ACHN (cell line): Measurements from ENCODE around the gene MYL4.
A peak's percentile ranks its signal among the peaks of the same experiment; 100 is the strongest.
"Not testable (repeated sequence)": the region's sequence is repeated elsewhere in the genome, so short reads cannot be mapped to it uniquely, and the experiment has no call there.

Experiments
- DNase-seq: peaks from one replicate; pipeline ENCODE4 v3.0.0-alpha.2; 2015
- in situ Hi-C: cut with HindIII; loops from 2 replicates; pipeline ENCODE4 v1.10.0; 2017; ENCODE audit warnings: low sequenced_read_pairs, low pct_ligation_motif_present, low pct_unique_long_range_greater_than_20kb

MYL4 gene

DNA sequence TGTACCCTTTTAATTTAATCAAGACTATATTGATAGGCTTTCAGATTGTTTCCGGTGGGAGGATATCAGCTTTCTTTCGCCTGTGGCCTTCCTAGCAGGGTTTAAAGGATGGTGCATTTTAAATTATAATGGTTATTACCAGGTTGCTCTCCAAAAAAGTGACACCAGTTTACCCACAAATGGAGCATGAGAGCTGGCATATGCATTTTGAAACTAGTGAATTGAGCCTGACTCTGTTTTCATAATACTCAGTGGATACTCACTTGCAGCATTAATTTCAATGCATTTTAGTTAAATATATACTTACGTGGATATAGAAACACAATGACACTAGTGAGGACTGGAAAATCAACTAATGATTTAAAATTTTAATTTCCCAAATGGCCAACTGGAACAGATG is 5.8 kb downstream of the MYL4 start:
- in situ Hi-C loops: no loop called here
- DNase-seq: no peak

DNA sequence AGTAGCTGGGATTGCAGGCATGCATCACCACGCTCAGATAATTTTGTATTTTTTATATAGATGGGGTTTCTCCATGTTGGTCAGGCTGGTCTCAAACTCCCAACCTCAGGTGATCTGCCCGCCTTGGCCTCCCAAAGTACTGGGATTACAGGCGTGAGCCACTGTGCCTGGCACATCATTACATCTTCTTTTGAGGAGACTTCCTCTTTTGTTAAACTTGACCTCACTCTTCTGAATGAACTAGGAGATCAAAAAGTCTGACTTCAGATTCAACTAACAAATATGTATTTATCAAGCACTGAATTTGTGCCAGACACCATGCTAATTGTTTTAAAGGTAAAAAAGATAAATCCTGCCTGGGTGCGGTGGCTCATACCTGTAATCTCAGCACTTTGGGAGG is 7.7 kb downstream of the MYL4 start:
- DNase-seq, in situ Hi-C loops: not testable (repeated sequence)

DNA sequence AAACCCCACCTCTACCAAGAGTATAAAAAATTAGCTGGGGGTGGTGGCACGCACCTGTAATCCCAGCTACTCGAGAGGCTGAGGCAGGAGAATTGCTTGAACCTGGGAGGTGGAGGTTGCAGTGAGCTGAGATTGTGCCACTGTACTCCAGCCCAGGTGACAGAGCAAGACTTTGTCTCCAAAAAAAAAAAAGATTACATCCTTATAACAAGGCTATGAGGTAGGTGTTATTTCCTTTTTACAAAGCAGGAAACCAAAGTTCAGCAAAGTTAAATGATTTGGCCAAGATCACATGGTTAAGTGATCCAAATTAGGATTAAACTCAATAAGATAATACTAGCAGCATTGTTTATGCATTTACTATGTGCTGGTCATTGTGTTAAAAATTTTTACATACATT is 8.1 kb downstream of the MYL4 start:
- DNase-seq, in situ Hi-C loops: not testable (repeated sequence)

DNA sequence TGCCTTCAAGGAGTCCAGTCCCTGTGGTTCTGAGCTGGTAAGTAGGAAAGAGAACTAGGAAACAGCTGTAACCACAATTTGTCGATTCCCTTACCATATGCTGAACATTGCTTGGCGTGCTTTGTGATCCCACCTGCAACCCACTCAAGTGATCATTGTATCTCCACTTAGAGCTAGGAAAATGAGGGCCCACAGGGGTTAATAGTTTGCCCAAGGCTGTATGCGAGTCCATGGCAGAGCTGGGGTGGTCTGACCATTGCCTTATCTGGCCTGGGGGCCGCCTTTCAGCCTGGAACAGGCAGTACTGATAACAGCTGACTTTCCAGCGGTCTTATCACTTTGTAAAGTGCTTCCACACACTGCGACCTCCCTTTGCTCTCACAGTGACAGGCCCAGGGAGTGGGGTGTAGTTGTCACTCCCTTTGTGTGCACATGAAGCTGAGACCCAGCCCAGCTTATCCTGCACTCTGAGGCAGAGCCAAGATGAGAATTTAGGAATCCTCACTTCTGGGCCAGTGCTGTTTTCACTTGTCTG is 9.8 kb downstream of the MYL4 start:
- in situ Hi-C loops: no loop called here
- DNase-seq: no peak

DNA sequence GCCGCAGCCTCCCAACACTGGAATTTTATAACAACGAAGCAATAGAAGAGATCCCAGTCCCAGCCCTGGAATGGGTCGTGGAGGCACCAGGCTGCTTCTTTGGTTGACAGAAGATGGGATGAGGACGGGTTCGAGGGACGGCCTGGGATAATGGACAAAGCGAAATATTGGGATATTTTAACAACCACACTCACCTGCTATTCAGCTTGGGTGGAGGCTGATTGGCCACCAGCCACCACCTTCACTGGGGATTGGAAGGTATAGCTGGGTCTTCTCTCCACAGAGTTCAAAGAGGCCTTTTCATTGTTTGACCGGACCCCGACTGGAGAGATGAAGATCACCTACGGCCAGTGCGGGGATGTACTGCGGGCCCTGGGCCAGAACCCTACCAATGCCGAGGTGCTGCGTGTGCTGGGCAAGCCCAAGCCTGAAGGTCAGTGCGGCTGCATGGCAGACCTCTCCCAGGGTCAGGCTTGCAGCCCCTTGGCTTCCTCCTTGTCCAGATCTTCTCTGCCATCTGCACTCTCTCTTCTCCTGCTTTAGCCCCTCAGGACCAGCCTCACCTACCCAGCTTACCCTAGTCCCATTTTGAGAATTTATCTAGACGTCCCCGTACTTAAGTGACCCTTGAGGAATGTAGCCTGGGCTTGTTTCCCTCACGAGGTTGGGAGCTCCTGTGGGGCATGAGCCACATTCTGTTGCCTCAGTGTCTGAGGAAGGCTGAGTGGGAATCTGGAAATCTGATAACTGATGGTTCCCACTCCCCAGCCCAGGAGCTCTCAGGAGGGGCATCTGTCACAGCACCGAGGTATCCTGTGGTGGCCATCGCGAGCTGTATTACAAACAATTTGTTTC is 10.7 kb downstream of the MYL4 start:
- DNase-seq: no peak
- in situ Hi-C loops: no loop called here

DNA sequence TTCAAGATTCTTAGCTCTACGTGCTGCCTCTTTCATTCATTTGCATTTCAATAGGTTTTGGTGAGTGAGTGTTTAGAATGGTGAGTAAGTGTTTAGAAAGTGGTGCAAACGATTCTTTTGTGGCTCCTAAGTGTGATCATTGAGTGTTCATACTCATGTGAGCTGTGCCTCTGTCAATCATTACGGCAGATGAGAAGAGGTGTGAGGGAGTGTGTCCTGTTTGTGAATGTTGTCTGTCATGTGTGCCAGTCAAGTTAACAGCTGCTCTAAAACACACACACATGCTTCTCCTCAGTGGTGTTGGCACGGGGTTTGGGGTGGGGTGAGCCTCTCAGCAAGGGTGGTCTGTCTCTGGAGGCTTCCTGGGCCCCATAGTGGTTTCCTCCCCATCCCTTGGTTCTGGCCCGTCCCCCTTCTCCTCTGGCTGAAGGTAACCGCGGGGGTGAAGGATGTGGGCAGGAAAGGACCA is 11.4 kb downstream of the MYL4 start:
- DNase-seq: no peak
- in situ Hi-C loops: no loop called here

DNA sequence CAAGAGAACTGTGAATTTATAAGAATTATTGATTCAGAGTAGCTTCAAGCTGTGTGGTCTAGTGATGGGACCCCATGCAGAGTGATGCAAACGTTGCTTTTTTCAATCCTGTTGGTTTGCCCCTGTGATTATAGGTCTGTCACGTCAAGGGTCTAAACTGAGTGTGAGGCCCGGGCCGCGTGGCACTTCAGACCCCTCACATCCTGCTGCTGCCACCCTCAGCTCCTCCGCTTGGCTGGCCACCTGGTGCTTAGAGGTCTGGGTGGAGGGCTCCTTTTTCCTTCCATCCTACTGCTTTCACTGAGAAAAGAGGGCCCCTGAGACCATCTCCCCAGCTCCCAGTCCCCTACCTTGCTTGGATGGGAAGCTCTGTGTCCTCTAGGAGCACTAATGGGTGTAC is 12.0 kb downstream of the MYL4 start:
- in situ Hi-C loops: no loop called here
- DNase-seq: no peak

DNA sequence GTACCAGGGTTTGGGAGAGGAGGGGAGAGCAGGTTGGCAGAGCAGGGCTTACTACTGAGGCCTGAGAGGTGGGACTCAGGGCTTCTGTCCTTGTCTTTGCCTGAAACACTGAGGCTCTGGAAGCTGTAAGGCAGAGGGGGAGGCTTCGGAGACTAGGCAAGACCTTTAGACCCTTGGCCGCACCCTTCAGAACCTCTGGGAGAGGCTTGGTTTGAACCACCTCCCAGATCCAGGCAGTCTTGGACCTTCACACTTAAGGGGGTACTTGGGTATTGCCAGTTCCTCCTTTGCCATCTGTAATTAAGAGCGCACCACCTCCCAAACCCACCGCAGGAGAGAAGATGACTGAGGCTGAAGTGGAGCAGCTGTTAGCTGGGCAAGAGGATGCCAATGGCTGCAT is 12.9 kb downstream of the MYL4 start:
- in situ Hi-C loops: no loop called here
- DNase-seq: no peak

DNA sequence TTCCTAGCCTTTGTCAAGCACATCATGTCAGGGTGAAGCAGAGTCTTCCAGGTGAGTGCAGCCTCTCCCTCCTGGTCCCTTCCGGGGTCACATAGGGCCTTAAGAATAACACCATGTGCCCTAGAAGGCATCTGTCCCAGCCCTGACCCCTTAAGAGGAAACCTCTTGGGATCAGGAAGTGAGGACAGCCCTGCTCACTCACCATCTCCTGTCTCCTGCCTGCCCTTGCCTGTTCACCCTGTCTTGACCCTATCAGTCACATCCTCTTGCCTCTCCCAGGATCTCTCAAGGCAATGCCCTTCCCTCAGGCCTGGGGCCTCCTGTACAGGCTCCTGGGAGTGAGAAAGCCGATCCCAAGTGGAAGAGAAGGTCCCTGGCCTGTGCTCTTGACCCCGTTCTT is 13.9 kb downstream of the MYL4 start:
- DNase-seq: no peak

DNA sequence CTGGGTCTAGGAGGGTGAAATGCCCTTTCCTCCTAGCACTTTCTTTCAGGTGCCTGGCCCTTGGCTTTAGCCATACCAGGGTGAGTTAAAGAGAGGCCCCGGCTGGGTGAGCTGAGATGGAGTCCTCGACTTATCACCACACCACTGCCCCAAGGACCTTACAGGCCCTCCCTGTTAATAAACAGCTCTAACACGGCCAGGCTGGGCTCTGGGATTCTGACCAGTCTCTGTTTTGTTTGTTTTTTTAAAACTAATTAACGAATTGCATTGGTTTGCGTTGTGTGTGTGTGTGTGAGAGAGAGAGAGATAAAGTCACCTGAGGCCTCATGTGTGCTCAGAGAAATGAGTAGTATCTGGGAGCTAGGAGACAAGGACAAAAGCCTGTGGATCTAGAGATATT is 14.3 kb downstream of the MYL4 start:
- in situ Hi-C loops: no loop called here
- DNase-seq: no peak

More for the DNA sequence above, 13.9 kb downstream of the MYL4 start:
- in situ Hi-C loops: no loop called here

DNA sequence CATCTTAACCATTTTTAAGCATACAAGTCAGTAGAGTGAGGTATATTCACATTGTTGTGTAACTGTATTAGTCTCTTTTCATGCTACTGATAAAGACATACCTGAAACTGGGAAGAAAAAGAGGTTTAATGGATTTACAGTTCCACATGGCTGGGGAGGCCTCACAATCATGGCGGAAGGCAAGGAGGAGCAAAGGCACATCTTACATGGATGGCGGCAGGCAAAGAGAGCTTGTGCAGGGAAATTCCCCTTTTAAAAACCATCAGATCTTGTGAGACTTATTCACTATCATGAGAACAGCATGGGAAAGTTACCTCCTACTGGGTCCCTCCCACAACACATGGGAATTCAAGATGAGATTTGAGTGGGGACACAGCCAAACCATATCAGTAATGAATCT is 14.9 kb downstream of the MYL4 start:
- in situ Hi-C loops: not testable (repeated sequence)

DNA sequence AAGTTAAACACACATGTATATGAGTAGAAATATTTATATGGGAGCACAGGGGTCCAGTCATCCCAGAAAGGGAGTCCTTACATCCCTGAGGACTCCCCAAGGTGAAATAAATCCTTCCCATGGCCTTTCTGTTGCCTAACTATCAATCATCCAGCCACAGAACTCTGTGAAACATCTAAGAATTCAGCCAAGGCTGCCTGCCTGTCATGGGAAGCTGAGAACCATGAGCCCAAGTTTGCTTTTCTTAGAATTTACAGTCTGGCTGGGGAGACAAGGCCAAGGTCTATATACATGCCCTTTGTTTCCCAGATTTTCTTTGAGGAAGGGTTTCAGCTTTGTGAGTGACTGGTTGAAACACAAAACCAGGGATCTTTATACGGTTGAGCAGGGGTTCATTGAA is 15.8 kb downstream of the MYL4 start:
- in situ Hi-C loops: no loop called here
- no peak for DNase-seq

More for the DNA sequence above, 14.9 kb downstream of the MYL4 start:
- DNase-seq: not testable (repeated sequence)

DNA sequence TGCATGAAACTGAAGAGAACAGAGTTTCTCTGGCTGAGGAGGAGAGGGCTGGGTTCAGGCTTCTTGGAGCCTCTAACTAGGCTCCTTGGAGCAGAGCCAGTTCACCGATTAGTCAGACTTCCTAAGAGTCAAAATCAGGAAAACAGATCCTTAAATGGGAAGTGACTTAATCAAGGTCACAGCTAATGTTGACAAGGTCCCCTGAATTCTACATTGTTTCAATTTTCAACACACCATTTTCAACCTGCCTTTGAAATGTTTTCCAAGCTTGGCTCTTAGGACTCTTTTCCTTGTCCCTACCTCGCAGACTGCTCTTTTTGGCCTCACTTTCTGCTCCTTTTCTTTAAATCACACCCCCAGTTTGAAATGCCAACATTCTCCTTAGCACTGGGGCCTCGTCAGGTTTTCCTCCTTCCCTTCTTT is 16.3 kb downstream of the MYL4 start:
- in situ Hi-C loops: no loop called here
- DNase-seq: peak; percentile 67

DNA sequence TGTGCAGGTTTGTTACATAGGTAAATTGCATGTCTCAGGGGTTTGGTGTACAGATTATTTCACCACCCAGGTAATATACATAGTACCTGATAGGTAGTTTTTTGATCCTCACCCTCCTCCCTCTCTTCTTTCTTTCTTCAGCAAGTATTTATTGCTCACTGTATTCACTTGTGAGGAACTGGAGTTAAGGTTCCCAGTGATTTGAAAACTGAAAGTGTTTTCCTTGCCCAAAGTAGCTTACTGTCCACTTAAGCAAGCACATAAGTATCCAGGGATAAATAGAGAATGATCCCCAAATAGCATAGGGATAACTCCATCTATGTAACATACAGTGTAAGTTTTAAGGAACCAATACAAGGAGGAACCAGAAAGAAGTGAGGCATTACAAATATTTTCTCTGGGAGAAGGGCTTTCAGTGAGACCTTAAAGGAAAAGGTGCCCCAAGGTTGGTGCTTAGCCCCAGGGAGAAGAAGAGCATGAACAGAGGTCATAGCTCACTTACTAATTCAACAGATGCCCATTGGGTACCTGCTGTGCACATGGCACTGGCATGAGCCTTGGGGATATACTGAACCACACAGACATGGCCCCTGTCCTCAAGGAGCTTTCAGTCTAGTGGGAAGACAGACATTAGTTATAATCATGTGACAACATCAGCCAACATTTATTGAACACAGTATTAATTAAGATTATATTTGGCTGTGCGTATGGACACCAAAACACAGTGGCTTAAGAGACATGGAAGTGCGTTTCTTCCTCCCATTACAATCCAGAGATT is 17.0 kb downstream of the MYL4 start:
- no peak for DNase-seq
- in situ Hi-C loops: no loop called here

DNA sequence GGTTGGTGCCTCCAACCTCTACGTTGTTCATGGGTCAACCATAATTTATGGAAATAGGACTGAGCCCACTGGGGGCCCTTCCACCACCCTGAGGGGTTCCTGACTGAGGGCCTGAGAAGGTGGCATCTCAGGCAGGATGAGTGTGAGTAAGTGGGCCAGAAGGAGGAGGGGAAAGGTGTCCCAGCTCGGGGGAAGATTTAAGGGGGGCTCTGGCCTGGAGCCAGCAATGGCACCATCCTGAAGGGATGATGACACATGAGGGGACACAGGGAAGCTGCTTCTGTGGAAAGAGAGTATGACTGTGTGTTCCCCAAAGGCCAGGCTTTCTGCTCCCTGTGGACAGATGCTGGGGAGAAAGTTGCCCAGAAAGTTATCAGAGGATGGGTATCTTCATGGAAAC is 18.7 kb downstream of the MYL4 start:
- in situ Hi-C loops: no loop called here
- DNase-seq: no peak

DNA sequence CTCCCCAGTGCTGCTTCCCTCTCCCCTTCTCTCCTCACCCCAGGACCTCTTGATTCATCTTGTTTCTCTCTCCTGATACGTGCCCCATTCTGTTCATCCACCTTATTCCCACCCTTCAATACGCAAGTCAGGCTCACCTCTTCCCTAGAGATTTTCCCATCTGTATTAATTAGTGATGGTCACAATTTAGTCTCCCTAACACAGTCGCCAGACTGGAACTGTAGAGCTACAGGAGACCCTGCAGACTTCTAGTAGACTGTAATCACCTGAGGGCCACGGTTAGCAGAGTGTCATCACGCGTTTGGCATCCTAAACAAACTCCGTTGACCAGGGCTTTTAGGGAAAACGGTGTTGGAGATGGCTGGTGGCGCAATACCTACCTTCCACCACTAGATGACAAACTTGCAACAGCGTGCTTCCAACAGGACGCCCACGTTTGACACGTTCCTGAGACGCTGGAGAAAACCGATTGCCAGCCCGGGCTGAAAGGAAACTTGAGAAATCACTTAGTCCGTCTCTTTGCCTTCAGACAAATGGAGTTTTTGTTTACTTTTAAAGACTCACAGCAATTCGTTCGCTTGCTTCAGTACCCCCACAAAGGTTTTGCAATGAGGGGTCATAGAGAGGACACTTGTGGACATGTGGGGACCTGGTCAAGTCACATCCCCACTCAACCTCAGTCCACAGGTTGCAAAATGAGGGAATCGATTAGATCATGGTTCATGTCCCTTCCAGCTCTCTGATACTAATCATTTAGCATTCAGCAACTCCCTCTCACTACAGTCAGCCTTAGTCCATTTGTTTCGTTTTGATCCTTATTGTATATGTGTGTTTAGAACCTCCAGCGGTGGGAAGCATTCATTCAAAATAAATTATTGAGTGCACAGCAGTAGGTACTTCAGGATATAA is 20.6 kb downstream of the MYL4 start:
- DNase-seq: peak; percentile 93
- in situ Hi-C loops: no loop called here

DNA sequence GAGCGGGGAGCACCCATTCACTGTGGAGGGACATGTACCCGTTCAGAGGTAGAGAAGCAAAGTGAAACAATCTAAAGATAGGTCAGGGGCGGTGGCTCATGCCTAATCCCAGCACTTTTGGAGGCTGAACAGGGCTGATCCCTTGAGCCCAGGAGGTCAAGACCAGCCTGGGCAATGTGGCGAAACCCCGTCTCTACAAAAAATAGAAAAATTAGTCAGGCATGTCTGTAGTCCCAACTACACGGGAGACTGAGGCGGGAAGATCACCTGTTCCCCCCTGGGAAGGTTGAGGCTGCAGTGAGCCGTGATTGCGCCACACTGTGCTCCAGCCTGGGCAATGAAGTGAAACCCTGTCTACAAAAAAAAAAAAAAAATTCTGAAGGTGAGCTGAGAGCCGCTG is 21.7 kb downstream of the MYL4 start:
- DNase-seq: peak; percentile 27
- in situ Hi-C loops: no loop called here

DNA sequence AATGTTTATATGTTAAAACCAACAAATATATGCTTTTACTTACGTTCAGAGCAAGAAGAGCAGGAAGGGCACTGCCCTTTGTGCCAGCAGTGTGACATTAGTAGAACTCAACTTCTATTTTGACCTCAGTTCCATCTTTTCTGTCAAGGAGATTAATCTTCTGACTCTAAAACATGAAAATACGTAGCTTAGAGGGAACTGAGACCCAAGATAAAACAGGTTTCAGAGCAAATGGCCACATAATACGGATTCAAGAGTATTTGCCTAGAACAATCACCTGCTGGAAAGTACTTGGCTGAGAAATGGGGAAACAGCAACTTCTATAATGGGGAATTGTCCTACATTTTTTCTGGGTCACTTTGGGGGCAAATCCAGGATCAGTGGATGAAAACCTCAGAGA is 22.2 kb downstream of the MYL4 start:
- in situ Hi-C loops: no loop called here

More for the DNA sequence above, 22.2 kb downstream of the MYL4 start:
- DNase-seq: no peak
